Thoracic aorta (tissue), 2 donors: ENCODE measurements around the gene OR6J1. TPM values are rescaled to one million over a fixed set of nuclear protein-coding genes. Genes with fewer than 3 reads are reported as not detected.

ENCODE experiments used
- ATAC-seq: fragments of 150-250 bp; one replicate; pipeline ENCODE4 v1.8.0; 2017; ENCODE audit warnings: low read depth; ENCODE audit not compliant: insufficient number of reproducible peaks, low FRiP score
- DNase-seq: peaks from one replicate; pipeline ENCODE4 v3.0.0-alpha.2; 2020; ENCODE audit warnings: low spot score
- H3K27ac ChIP-seq, 2 donors: fragments of 200-600 bp; sonication (generic); 1 replicate in 1 of 2; 2 replicates in 1 of 2; pipeline ENCODE4 v1.5.1; 2016; ENCODE audit warnings: mild to moderate bottlenecking in 2 of 2, moderate library complexity in 2 of 2
- H3K27me3 ChIP-seq: fragments of 200-600 bp; sonication (generic); replicated peaks from 2 replicates; pipeline ENCODE4 v1.6.0; 2016; ENCODE audit warnings: mild to moderate bottlenecking; ENCODE audit not compliant: insufficient read depth
- H3K36me3 ChIP-seq: fragments of 200-600 bp; sonication (generic); one replicate; pipeline ENCODE4 v1.5.1; 2016
- H3K4me1 ChIP-seq, 2 donors: fragments of 200-600 bp; sonication (generic); 1 replicate in 1 of 2; 2 replicates in 1 of 2; pipeline versions ENCODE4 v1.5.1 to v1.6.0; 2016; ENCODE audit warnings: low read depth in 2 of 2, mild to moderate bottlenecking in 1 of 2; ENCODE audit not compliant: control insufficient read depth in 1 of 2
- H3K4me3 ChIP-seq: fragments of 200-600 bp; sonication (generic); 2 replicates; pipeline ENCODE4 v1.5.1; 2016; ENCODE audit warnings: mild to moderate bottlenecking
- H3K9me3 ChIP-seq: fragments of 200-600 bp; sonication (generic); 2 replicates; pipeline ENCODE4 v1.5.1; 2016
- total RNA-seq, 2 donors: library from RNA; depleted of rRNA; stranded (reverse); fragments of >200 nt; gene quantifications; one replicate each; pipeline versions ENCODE4 v1.1.0 to v1.2.3, GENCODE V29; 2016
- TF ChIP-seq, protein P1 (sequence below): fragments of 200-600 bp; sonication (generic); IDR thresholded peaks from one replicate; pipeline ENCODE4 v1.5.1; 2019; ENCODE audit warnings: antibody characterized with exemption

The OR6J1 gene
- total RNA-seq, 2 donors from 2014 or later = not detected

DNA sequence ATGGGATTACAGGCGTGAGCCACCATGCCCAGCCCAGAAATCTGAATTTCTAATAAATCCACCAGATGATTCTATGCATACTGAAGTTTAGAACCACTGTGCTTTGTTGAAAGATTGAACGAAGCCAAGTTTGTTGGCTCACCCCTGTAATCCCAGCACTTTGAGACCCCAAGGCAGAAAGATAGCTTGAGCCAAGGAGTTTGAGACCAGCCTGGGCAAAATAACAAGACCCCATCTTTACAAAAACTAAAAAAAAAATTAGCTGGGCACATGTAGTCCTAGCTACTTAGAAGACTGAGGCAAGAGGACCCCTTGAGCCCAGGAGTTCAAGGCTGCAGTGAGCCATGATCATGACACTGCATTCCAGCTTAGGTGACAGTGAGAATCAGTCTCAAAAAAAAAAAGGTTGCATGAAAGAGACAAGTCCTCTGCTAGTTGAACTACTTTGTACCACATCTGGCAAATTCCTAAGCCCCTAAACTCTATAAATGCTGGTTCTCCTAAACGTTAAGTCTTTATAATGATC is 47.7 kb downstream of the OR6J1 start:
- Histone ChIP-seq H3K9me3 (no peaks in the 10 kb centered on the region), H3K4me1 (peaks cover 13 to 26% of the 10 kb centered on the region in 2 donors), H3K27me3 (no peaks in the 10 kb centered on the region), H3K4me3 (no peak overlapping the region), H3K27ac (no peak overlapping the region), H3K36me3 (peaks cover under 1% of the 10 kb centered on the region)
- TF ChIP-seq, protein P1, sequence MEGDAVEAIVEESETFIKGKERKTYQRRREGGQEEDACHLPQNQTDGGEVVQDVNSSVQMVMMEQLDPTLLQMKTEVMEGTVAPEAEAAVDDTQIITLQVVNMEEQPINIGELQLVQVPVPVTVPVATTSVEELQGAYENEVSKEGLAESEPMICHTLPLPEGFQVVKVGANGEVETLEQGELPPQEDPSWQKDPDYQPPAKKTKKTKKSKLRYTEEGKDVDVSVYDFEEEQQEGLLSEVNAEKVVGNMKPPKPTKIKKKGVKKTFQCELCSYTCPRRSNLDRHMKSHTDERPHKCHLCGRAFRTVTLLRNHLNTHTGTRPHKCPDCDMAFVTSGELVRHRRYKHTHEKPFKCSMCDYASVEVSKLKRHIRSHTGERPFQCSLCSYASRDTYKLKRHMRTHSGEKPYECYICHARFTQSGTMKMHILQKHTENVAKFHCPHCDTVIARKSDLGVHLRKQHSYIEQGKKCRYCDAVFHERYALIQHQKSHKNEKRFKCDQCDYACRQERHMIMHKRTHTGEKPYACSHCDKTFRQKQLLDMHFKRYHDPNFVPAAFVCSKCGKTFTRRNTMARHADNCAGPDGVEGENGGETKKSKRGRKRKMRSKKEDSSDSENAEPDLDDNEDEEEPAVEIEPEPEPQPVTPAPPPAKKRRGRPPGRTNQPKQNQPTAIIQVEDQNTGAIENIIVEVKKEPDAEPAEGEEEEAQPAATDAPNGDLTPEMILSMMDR = no peak
- DNase-seq = no peak
- ATAC-seq = no peak

DNA sequence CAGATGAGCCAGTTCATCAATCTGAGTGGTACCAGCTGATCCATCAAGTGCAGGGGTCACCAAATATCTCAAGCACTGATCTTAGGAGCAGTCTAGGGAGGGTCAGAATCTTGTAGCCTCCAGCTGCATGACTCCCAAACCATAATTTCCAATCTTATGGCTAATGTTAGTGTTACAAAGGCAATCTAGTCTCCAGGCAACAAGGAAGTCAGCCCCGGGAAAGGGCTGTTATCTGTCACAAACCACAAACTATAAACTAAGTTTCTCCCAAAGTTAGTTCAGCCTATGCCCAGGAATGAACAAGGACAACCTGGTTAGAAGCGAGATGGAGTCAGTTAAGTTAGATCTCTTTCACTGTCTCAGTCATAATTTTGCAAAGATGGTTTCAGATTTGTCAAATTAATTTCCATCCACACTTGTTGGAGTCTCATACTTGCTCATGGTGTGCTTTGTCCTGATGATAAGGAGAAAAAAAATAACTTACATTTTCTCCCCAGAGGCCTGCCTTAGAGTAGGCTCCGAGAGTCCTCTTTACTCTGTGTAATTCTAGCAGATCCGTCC is 49.9 kb downstream of the OR6J1 start:
- H3K4me3 ChIP-seq = no peak overlapping the region
- TF ChIP-seq, protein P1 = no peak
- ATAC-seq = no peak

DNA sequence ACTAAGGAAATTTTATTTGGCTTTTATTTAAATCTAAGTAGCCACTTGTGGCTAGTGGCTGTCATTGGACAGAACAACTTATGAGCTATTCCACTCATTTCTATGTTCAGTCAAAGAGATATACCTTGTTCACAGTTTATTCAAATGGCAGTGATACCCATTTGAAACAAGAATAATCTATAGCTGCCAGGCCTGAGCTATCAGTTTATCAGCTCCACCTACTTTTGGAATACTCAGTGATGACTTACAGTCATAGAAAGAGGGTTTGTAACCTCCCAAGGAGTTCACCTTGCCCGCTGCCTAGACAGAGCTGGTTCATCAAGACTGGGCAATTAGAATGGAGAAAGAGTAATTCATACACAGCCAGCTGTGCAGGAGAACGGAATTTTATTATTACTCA is 50.6 kb downstream of the OR6J1 start:
- Histone ChIP-seq H3K27me3 (no peaks in the 10 kb centered on the region), H3K9me3 (no peaks in the 10 kb centered on the region), H3K4me1 (peaks cover 9 to 14% of the 10 kb centered on the region in 2 donors), H3K4me3 (no peak overlapping the region), H3K36me3 (no peaks in the 10 kb centered on the region), H3K27ac (no peak overlapping the region)
- DNase-seq = no peak
- no peak for ATAC-seq
- TF ChIP-seq, protein P1 = no peak

More for the DNA sequence above, 49.9 kb downstream of the OR6J1 start:
- Histone ChIP-seq H3K9me3 (no peaks in the 10 kb centered on the region), H3K27ac (no peak overlapping the region), H3K27me3 (no peaks in the 10 kb centered on the region), H3K36me3 (no peaks in the 10 kb centered on the region), H3K4me1 (peaks cover 9 to 21% of the 10 kb centered on the region in 2 donors)
- no peak for DNase-seq

DNA sequence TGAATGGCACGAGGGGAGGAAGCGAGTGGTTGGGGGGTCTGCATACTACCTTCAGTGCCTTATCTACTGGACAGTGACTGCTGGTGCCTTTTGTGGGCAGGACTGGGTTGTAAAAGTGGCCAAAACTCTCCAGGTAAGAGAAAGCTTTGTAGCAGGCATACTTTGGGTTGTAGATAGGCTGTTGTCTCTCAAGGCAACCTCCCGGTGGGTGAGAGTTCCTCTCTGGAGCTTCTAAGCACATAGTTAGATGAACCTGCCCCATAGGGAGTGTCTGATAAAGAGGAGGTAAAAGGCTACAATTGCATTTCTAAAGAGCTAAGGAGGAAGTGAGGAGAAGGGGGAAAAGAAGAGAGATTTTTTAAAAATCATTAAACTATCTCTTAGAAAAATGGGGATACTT is 51.0 kb downstream of the OR6J1 start:
- no peak for DNase-seq
- H3K9me3 ChIP-seq = no peaks in the 10 kb centered on the region
- TF ChIP-seq, protein P1 = no peak

DNA sequence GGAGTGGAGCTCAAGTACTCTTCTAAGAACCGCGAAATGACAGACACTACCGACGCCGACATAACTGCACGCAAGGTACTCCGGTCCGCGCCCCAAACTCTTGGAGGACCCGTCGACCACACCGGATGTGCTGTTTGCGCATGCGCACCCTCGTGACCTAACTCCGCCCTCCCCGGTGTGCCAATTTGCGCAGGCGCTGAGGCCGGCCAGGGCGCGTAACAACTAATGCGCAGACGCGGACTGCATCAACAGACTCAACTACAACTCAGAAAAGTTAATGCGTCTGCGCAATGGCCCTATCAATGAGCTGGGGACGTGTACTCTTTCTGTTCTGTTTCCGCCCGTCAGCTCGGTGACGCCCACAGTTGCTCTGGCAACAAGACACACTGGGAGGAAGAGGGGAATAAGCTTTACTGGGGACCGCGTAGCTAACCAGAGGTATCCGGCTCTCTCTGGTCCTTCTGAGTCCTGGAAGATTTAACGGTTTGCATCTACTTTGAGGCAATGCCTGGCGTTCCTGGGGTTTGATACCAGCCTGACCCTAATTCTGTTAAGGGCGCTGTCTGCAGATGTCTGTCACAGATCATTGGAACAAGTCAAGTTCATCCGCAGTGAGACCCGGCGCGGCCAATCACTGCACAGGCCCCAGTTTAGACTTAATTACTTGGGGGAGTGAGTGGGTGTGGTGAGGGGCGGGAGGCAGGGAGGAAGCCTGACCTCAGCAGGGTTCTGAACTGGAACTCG is 54.9 kb downstream of the OR6J1 start, which contains the start of gene DAD1:
TSS of gene DAD1 (minus strand) at position 129 of the 744 bp plus-strand sequence. CDS start at position 62, 67 bp downstream.
- H3K36me3 ChIP-seq = no peaks in the 10 kb centered on the region
- peak; percentile 99 for DNase-seq
- peak within 1 kb of the TSS; percentile 83 for H3K4me3 ChIP-seq
- TF ChIP-seq, protein P1 = no peak
- peak within 1 kb of the TSS; percentile 96 to 98 for H3K27ac ChIP-seq
- no peaks in the 10 kb centered on the region for H3K9me3 ChIP-seq
- H3K4me1 ChIP-seq = peaks cover 36 to 49% of the 10 kb centered on the region in 2 donors
- ATAC-seq = peak; percentile 98
- no peaks in the 10 kb centered on the region for H3K27me3 ChIP-seq

More for the DNA sequence above, 51.0 kb downstream of the OR6J1 start:
- H3K4me3 ChIP-seq = no peak overlapping the region
- no peak overlapping the region for H3K27ac ChIP-seq
- H3K36me3 ChIP-seq = no peaks in the 10 kb centered on the region
- peaks cover 9 to 16% of the 10 kb centered on the region in 2 donors for H3K4me1 ChIP-seq
- ATAC-seq = no peak
- H3K27me3 ChIP-seq = no peaks in the 10 kb centered on the region
